GM20000 (cell line): ENCODE measurements around the gene GOLGA8B.
"Not testable (repeated sequence)": the region's sequence is repeated elsewhere in the genome, so short reads cannot be mapped to it uniquely, and the experiment has no call there.

Experiments used
- DNase-seq: peaks from one replicate; pipeline ENCODE4 v3.0.0; 2012; ENCODE audit warnings: low spot score
- TF ChIP-seq, protein P1 (sequence below): IDR thresholded peaks from 2 replicates; pipeline ENCODE4 v1.5.1; 2012; ENCODE audit warnings: mild to moderate bottlenecking, control low read depth; ENCODE audit errors: extremely low read depth, missing control alignments

GOLGA8B gene

DNA sequence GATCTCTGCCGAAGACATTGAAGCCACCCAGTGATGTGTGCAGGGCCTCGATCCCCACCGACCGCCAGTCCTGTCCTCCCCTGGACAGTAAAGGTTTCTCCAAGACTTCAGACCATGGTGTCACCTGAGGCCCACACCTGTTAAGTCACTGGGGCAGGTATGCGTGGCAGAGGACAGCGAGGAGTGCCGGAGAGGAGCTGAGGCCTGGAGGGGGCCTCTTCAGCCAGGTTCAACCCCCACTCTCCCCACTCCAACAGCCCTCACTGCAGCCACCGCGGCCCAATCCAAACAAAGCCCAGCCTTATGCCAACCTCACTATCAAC is 2.4 kb downstream of the GOLGA8B start:
- DNase-seq, result no peak
- TF ChIP-seq, protein P1, sequence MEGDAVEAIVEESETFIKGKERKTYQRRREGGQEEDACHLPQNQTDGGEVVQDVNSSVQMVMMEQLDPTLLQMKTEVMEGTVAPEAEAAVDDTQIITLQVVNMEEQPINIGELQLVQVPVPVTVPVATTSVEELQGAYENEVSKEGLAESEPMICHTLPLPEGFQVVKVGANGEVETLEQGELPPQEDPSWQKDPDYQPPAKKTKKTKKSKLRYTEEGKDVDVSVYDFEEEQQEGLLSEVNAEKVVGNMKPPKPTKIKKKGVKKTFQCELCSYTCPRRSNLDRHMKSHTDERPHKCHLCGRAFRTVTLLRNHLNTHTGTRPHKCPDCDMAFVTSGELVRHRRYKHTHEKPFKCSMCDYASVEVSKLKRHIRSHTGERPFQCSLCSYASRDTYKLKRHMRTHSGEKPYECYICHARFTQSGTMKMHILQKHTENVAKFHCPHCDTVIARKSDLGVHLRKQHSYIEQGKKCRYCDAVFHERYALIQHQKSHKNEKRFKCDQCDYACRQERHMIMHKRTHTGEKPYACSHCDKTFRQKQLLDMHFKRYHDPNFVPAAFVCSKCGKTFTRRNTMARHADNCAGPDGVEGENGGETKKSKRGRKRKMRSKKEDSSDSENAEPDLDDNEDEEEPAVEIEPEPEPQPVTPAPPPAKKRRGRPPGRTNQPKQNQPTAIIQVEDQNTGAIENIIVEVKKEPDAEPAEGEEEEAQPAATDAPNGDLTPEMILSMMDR, result no peak

GRCh38 chr15:34580251-34581042 is 3.0 kb downstream of the GOLGA8B start:
- DNase-seq, result not testable (repeated sequence)

DNA sequence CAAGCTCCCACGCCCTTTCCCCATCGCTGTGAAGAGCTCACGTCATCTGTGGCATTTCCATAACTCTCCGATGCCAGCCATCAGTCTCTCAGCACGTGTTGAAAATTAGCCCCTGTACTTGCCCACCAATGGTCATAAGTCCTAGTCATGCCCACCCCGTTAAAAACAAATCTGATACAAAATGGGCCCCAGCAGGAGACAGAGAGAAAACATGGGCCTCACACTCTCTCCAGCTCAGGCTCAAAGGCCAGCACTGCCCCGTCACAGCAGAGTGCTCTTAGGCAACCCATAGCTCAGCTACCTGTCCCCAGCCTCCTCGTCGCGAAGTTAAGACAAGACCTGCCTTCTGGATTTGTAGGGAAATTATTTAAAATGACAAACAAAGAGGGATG is 5.2 kb downstream of the GOLGA8B start:
- DNase-seq, result no peak
- TF ChIP-seq, protein P1, result no peak

DNA sequence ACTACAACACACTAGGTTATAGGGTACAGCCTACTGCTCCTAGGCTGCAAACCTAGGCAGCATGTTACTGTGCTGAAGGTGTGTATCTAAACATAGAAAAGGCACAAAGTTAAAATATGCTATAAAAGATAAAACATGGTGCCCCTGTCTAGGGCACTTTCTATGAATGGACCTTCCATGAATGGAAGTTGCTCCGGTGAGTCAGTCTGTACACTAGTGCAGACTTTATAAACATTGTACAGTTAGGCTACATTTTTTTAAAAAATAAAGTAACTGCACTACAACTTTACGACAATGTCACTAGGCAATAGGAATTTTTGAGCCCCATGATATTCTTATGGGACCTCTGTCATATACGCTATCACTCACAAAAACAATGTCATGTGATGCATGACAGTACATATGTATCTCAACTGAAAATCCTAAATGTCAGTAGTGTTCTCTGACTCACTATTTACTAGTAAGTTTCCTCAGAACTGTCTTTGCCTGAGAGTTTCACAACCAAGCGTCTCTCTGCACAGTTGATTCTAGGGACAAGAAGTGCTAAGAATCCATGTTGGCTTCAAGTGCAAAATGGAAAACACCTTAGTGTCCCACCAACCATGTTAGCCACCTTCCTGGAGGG is 5.7 kb downstream of the GOLGA8B start:
- DNase-seq, result not testable (repeated sequence)

DNA sequence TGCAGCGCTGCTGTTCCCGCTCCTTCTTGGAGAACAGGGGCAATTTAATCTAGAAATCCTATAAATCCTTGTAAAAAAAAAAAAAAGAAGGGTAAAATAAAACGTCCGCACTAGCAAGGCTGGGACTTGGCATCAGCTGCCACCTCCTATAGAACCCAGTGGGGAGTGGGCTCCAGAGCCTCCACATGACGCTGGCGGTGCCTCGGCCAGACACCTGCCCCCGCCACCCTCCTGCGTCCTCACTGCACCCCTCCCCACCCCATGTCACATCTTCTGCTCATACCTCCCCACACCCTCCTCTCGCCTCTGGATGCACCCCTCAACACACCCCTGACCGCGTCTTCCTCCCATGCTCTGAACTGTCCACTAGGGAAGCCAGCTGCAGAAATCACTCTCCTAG is 8.4 kb downstream of the GOLGA8B start:
- not testable (repeated sequence) for DNase-seq

- not testable (repeated sequence) for DNase-seq
Measured at GRCh38 chr15:34572921-34573320, 10.5 kb downstream of the GOLGA8B start.

DNA sequence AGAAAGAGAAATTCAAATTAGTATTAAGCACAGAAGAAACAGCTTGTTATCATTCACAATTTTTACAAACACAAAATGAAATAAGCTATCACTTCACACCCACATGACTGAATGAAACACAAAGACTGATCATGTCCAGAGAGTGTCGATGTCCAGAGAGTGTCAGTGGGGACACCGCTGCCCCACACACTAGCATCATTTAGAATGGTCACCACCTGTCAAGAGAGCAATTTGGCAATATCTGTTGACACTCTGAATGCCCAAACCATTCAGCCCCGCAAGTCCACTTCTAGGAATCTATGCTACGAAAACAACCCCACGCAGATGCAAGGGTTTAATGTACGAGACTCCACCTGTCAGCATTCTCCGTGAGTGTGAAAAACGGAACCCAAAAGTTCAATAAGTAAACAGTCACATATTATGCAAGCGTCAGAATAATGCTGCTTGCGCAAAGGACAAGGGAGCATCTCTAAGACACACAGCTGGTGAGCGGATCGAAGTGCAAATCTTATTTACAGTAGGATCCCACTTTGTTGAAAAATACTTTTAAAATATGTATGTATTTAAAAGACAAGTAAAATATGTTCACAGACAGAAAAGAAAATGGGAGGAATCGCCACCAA is 11.3 kb downstream of the GOLGA8B start:
- DNase-seq, result not testable (repeated sequence)

DNA sequence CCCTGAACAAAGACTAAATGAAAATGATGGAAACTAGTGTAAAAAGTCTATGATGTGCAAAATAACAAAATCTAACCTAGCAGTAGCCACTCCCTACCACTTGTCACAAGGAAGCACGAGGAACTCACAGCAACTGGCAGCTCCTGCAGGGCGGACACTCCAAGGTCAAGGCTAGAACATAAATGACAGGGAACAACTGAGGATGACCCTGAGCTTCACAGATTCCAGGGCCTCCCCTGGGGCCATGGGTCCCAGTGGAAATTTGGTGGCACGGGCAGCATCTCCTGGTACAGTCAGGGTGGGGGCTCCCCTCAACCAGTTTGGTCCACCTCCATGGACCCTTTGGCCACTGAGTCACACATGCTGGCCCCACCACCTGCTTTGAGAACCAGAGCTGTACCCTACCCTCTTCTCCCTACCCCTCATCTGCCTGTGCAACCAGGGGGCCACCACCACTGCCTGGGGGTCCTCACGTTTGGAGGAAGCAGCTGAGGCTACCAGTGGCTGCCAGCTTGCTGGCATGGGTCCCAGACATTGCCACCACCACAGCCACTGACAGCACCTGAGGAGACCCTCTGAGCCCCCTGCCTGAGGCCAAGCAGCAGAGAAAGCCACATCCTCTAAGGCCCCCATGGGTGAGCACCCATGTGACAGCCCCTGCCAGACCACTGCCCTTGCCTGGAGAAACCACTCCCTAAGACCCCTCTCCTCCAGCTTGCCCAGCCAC is 13.6 kb downstream of the GOLGA8B start:
- not testable (repeated sequence) for DNase-seq

DNA sequence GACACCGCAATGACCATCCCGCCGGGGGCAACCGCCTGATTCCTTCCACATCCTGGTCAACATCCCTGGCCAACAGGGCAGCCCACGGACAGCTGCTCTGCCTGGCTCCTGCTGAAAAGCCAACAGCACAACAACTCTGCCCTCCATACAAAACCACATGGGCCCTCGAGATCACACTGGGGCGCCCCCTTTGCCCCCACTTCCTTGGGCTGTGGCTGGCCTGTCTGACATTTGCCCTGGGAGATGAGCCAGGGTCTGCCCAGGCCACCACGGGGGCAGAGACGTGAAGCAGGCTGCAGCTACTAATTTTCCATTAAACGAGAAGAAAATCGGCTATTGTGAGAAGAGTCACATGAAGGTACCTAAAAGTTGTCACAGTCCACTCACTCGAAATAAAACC is 16.3 kb downstream of the GOLGA8B start:
- DNase-seq, result not testable (repeated sequence)

- DNase-seq, result not testable (repeated sequence)
Measured at GRCh38 chr15:34564711-34565110, 18.7 kb downstream of the GOLGA8B start.

GRCh38 chr15:34560814-34561213 is 22.6 kb downstream of the GOLGA8B start:
- DNase-seq, result not testable (repeated sequence)

DNA sequence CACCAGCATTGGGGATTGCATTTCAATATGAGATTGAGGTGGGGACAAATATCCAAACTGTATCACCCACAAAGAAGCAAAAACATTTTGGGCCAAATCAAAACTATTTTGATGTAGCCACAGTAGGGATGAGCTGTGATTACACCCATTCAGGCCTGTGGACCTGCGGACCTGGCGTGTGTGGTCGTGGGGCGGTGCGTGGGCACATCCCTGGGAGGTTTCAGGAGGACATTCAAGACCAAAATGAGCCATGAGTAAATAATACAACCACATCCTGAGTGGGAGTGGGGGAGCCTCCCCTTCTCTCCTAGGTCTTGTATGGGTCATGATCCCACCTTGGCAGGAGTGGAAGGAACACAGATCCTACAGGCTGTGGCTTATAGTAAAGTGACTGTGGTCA is 23.7 kb downstream of the GOLGA8B start:
- not testable (repeated sequence) for DNase-seq

DNA sequence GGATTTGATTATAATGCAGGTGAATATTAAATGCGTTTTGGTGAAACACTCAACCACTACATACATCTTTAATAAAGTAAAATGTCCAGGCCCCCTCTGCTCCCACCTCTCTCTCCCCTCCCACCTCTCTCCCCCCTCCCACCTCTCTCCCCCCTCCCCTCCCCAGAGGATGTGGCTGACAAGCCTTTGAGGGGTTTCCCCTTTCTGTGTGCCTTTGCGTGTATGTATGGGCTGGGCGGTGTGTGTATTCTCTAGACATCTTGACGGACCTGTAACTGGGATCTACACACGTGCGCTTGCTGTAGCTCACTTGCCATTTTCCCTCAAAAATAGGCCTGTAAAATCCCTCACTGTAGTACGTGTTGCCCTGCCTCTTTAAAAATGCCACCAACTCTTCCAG is 28.3 kb downstream of the GOLGA8B start:
- DNase-seq, result not testable (repeated sequence)

- not testable (repeated sequence) for DNase-seq
Measured at GRCh38 chr15:34554716-34555115, 28.7 kb downstream of the GOLGA8B start.

DNA sequence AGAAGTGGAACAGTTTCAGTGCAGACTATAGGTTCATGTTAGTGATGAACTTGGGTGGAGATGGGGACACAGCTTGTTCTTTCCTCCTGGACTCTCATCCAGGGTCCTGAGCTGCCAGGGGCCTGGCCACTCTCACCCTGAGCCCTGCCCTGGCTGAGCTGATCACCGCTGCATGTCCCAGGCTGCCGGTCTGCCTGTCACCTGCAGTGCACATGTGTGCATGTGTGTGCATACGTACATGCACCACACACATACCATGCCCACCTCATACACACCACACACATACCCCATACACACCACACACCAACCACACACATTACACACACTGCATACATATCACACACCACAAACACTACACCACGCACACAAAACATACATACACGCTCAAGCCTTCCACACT is 29.3 kb downstream of the GOLGA8B start:
- not testable (repeated sequence) for DNase-seq

DNA sequence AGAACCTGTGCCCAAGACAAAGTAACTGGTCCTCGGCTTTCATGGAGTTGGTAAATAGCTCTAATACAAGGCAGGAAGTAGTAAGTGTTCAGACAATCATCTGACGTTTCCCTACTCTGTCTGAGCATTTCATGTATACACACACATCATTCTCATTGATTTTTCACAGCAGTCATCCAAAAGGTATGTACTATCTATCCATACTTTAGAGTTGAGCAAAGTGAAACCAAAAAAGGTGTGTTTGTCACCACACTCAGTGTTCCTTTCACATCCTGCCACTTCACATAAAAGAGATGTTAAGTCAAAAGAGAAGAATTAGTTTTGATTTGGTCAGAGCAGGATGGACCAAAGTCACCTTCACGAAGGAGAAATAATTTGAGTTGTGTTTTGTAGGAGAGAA is 33.3 kb downstream of the GOLGA8B start:
- not testable (repeated sequence) for DNase-seq

- DNase-seq, result not testable (repeated sequence)
Measured at GRCh38 chr15:34549381-34549809, 34.1 kb downstream of the GOLGA8B start.

DNA sequence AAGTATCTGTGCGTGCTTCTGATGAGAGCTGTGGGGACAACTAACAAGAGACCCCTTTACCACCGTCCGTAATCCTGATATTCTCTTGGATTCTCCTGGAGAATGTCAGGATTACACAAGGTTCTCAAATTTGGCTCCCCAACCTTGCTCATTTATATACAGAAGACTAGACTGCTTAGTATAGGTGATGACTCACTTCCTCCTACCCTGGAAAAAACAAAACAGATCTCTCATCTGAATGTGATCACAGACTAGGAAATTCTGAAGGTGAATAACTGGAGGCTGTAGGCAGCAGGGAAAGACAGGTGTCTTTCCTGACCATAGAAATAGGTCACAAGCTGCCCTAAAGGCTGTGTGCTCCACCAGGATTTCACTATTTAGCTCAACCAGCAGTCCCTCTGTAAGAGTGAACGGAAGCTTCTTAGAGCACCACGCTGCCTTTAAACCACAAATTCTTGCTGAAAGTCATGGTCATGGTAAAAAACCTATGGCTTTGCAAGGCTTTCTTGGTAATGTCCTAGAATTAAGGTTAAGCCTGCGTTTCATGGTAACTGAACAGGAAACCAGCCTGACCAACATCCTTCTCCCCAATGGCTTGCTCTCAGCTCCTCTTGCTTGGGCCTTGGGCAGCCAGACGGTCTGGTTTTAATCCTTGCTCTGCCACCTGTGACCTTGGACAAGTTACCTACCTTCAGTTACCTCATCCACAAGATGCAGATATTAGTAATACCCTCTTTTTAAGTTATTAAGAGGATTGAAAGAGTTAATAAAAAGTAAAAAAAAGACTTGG is 39.4 kb downstream of the GOLGA8B start:
- not testable (repeated sequence) for DNase-seq
